Keratinocyte (primary cell): Measurements from ENCODE around the gene GPR173. TPM values are rescaled to one million over a fixed set of nuclear protein-coding genes. Genes with fewer than 3 reads are reported as not detected.

Source experiments
- DNase-seq: peaks from one replicate; pipeline ENCODE4 v3.0.0-alpha.2; 2011; ENCODE audit warnings: low read depth, missing footprints, low spot score
- FAIRE-seq: peaks from 2 replicates; lab custom pipeline; 2011; peaks lifted over from hg19 to GRCh38; lab: Jason Lieb, UNC
- H2AFZ ChIP-seq: 2 replicates; pipeline ENCODE4 v1.6.0; 2012; ENCODE audit warnings: low read length, control low read depth, inconsistent platforms; ENCODE audit not compliant: control insufficient read depth
- H3K27ac ChIP-seq: 2 replicates; pipeline ENCODE4 v1.5.1; 2011; ENCODE audit warnings: low read length; ENCODE audit not compliant: control insufficient read depth, insufficient read depth
- H3K27me3 ChIP-seq: 3 replicates; pipeline ENCODE4 v1.6.0; 2011; ENCODE audit warnings: low read length; ENCODE audit not compliant: control insufficient read depth, insufficient read depth; ENCODE audit errors: extremely low read depth
- H3K36me3 ChIP-seq, 2 experiments: 2 replicates in 1 of 2; 3 replicates in 1 of 2; pipeline ENCODE4 v1.5.1; 2011; ENCODE audit warnings: low read length in 2 of 2, mild to moderate bottlenecking in 1 of 2; ENCODE audit not compliant: control insufficient read depth in 2 of 2, insufficient read depth in 2 of 2; ENCODE audit errors: extremely low read depth in 1 of 2
- H3K4me1 ChIP-seq: 3 replicates; pipeline ENCODE4 v1.5.1; 2011; ENCODE audit warnings: low read length; ENCODE audit not compliant: control insufficient read depth, insufficient read depth; ENCODE audit errors: extremely low read depth
- H3K4me2 ChIP-seq: 3 replicates; pipeline ENCODE4 v1.6.0; 2011; ENCODE audit warnings: low read depth, low read length; ENCODE audit not compliant: control insufficient read depth, insufficient read depth; ENCODE audit errors: extremely low read depth
- H3K4me3 ChIP-seq, 3 experiments: fragments of 200-600 bp in 1 of 3; sonication (generic) in 1 of 3; 2 replicates in 2 of 3; 3 replicates in 1 of 3; pipeline ENCODE4 v1.5.1; 2011 to 2016; ENCODE audit warnings: low read length in 3 of 3, mild to moderate bottlenecking in 3 of 3, control low read depth in 2 of 3, inconsistent platforms in 1 of 3, low read depth in 1 of 3, mixed read lengths in 1 of 3, mixed run types in 1 of 3, moderate library complexity in 1 of 3; ENCODE audit not compliant: control insufficient read depth in 2 of 3, insufficient read depth in 2 of 3; ENCODE audit errors: extremely low read depth in 1 of 3
- H3K79me2 ChIP-seq: 2 replicates; pipeline ENCODE4 v1.6.0; 2012; ENCODE audit warnings: low read length; ENCODE audit not compliant: control insufficient read depth, insufficient read depth
- H3K9ac ChIP-seq: 3 replicates; pipeline ENCODE4 v1.6.0; 2011; ENCODE audit warnings: low read length; ENCODE audit not compliant: control insufficient read depth, insufficient read depth; ENCODE audit errors: extremely low read depth
- H3K9me1 ChIP-seq: 3 replicates; pipeline ENCODE4 v1.6.0; 2011; ENCODE audit warnings: low read length; ENCODE audit not compliant: control insufficient read depth, insufficient read depth; ENCODE audit errors: extremely low read depth
- H3K9me3 ChIP-seq: 2 replicates; pipeline ENCODE4 v1.5.1; 2012; ENCODE audit warnings: low read depth, low read length; ENCODE audit not compliant: control insufficient read depth
- H4K20me1 ChIP-seq: 3 replicates; pipeline ENCODE4 v1.6.0; 2011; ENCODE audit warnings: low read length; ENCODE audit not compliant: control insufficient read depth, insufficient read depth; ENCODE audit errors: extremely low read depth
- EZH2 ChIP-seq: IDR thresholded peaks from one replicate; pipeline ENCODE4 v1.6.1; 2012; ENCODE audit warnings: inconsistent platforms, mild to moderate bottlenecking, low read length, moderate library complexity
- dilution Hi-C: fragments of 300-500 bp; cut with MboI; formaldehyde crosslinking; loops from one replicate; pipeline ENCODE4 v1.7.0; 2020; ENCODE audit warnings: low sequenced_read_pairs; ENCODE audit not compliant: extremely low pct_ligation_motif_present
- polyA plus RNA-seq, 5 experiments: library from polyadenylated mRNA; depleted of rRNA in 3 of 5; stranded (reverse) in 3 of 5; stranded (forward) in 1 of 5; unstranded in 1 of 5; fragments of >200 nt; gene quantifications; 1 replicate in 1 of 5; 2 replicates in 3 of 5; 3 replicates in 1 of 5; pipeline versions ENCODE4 v1.2.1 to v1.2.3, GENCODE V29; 2011 to 2012; ENCODE audit warnings: missing spikeins in 2 of 5, low read depth in 1 of 5, low replicate concordance in 1 of 5
- TF ChIP-seq, protein P1 (sequence below), 3 experiments: IDR thresholded peaks in 1 of 3; conservative IDR thresholded peaks in 1 of 3; optimal IDR thresholded peaks in 1 of 3; 2 replicates in 2 of 3; 3 replicates in 1 of 3; pipeline versions ENCODE3 to v1.5.1; 2011; ENCODE audit warnings: low read length in 3 of 3, mild to moderate bottlenecking in 3 of 3, moderate library complexity in 2 of 3, control low read depth in 1 of 3, inconsistent platforms in 1 of 3; ENCODE audit not compliant: insufficient read depth in 2 of 3; ENCODE audit errors: extremely low read depth in 1 of 3

Gene GPR173
- polyA plus RNA-seq, 1 donor (not counting 4 experiments of a cell fraction or from before 2014, with no cell fraction given) = 0.08 TPM

DNA sequence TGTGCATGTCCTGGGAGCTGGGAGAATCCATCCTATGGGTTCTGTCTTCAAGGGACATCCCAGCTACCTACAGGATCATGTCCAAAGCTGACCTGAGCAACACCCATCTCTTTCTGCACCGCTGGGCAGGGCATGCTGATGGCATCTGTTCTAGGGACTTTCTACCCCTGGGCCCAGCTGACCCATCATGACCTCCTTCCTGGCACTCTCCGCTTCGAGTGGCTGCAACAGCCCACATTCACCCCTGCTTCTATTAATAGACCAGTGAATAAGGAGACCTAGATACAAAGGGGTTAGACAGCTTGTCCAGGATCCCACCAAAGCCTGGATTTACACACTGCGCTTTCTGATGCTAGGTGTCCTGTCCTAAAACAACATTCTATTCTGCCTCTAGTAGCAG, 44.6 kb upstream of the GPR173 start:
- dilution Hi-C loops = no loop called here
- H3K4me2 ChIP-seq = no peak overlapping the region
- no peaks in the 10 kb centered on the region for H3K4me1 ChIP-seq
- H3K9me1 ChIP-seq = no peaks in the 10 kb centered on the region
- FAIRE-seq = no peak
- H4K20me1 ChIP-seq = no peaks in the 10 kb centered on the region
- DNase-seq = no peak
- H3K79me2 ChIP-seq = no peaks in the 10 kb centered on the region
- H3K9ac ChIP-seq = no peak overlapping the region
- no peak for TF ChIP-seq EZH2
- TF ChIP-seq, protein P1, sequence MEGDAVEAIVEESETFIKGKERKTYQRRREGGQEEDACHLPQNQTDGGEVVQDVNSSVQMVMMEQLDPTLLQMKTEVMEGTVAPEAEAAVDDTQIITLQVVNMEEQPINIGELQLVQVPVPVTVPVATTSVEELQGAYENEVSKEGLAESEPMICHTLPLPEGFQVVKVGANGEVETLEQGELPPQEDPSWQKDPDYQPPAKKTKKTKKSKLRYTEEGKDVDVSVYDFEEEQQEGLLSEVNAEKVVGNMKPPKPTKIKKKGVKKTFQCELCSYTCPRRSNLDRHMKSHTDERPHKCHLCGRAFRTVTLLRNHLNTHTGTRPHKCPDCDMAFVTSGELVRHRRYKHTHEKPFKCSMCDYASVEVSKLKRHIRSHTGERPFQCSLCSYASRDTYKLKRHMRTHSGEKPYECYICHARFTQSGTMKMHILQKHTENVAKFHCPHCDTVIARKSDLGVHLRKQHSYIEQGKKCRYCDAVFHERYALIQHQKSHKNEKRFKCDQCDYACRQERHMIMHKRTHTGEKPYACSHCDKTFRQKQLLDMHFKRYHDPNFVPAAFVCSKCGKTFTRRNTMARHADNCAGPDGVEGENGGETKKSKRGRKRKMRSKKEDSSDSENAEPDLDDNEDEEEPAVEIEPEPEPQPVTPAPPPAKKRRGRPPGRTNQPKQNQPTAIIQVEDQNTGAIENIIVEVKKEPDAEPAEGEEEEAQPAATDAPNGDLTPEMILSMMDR (optimal IDR thresholded peaks at IDR 0.05 in 1 of 3, IDR thresholded peaks at IDR 0.05 in 1 of 3, conservative IDR thresholded peaks at IDR 0.05 in 1 of 3; ENCODE audit: extremely low read depth in 1 of 3, insufficient read depth in 2 of 3, low read length in 3 of 3) = no peak
- H3K27ac ChIP-seq = no peak overlapping the region
- no peak overlapping the region for H3K4me3 ChIP-seq
- H2AFZ ChIP-seq = no peak overlapping the region
- peaks cover 4% of the 10 kb centered on the region for H3K27me3 ChIP-seq
- H3K36me3 ChIP-seq = no peaks in the 10 kb centered on the region
- peaks cover 1% of the 10 kb centered on the region for H3K9me3 ChIP-seq

DNA sequence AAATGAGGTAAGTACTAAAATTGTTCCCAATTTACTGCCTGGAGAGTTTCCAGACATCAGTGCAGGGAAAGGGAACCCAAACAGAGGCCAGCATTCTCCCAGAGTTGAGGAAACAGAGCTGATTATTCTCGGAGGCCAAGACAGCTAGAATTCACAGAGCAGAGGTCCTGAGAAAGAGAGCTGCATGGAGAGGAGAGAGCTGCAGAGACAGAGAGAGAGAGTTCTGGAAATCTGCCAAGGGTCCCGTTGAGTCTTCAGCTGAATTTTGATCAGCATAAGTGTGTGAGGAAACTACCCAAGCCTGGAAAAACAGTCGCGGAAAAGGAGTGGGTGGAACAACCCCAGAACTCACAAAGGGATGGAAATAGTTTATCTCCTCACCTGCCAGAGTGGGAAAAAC, 43.8 kb upstream of the GPR173 start:
- Histone ChIP-seq H3K4me3 (no peak overlapping the region), H3K36me3 (no peaks in the 10 kb centered on the region), H3K9ac (no peak overlapping the region), H3K4me1 (no peaks in the 10 kb centered on the region), H3K9me1 (no peaks in the 10 kb centered on the region), H3K9me3 (peaks cover 1% of the 10 kb centered on the region), H3K27ac (no peak overlapping the region), H3K27me3 (peaks cover 4% of the 10 kb centered on the region), H3K4me2 (no peak overlapping the region), H3K79me2 (no peaks in the 10 kb centered on the region), H4K20me1 (no peaks in the 10 kb centered on the region), H2AFZ (no peak overlapping the region)
- FAIRE-seq (no peak), DNase-seq (no peak)
- dilution Hi-C loops = no loop called here
- TF ChIP-seq, protein P1 (optimal IDR thresholded peaks at IDR 0.05 in 1 of 3, IDR thresholded peaks at IDR 0.05 in 1 of 3, conservative IDR thresholded peaks at IDR 0.05 in 1 of 3; ENCODE audit: extremely low read depth in 1 of 3, insufficient read depth in 2 of 3, low read length in 3 of 3) = no peak
- no peak for TF ChIP-seq EZH2
